Measurements from ENCODE around the gene PRPF40A.
A peak's percentile ranks its signal among the peaks of the same experiment; 100 is the strongest.

The PRPF40A gene

DNA sequence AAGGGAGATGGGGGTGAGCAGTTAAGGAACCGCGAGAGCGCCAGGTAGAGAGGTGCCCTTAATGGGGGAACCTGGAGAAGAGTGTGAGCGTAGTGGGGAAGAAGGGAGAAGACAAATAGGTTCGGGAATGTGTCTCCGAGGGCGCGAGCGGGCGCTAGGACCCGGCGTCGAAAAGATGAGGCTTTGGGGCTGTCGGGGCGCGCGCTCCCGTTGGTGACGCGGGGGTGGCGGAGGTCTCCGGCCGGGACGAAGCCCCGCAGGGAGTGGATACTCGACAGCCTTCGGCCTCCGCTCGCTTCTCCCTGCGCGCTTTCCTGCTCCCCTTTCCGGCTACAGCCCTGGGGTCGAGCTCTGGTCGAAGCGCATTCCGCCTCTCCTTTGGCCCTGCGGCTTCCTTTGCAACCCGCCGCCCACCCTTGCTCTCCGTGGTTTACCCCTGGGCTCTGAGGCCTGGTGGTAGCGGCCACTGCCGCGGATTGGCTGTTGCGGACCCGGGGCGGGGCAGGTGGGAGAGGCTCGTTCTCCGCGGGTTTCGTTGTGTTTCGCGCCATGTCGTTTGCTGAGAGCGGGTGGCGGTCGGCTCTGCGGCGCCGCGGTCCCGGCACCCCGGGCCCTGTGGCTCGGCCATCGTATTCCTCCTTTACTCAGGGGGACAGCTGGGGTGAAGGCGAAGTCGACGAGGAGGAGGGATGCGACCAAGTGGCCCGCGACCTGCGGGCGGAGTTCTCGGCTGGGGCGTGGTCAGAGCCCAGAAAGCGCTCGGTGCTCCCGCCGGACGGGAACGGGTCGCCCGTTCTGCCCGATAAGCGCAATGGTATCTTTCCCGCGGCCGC is 1.0 kb upstream of the PRPF40A start, which contains the start of gene ARL6IP6:
Gene ARL6IP6, plus strand, starts transcription at position 545 of the 833 bp plus-strand sequence. Its CDS starts 5 bp downstream, at position 550.
- peak; percentile 86 to 87 for DNase-seq (ENCODE audit: low read depth in 2 of 2, low spot score in 1 of 2)

DNA sequence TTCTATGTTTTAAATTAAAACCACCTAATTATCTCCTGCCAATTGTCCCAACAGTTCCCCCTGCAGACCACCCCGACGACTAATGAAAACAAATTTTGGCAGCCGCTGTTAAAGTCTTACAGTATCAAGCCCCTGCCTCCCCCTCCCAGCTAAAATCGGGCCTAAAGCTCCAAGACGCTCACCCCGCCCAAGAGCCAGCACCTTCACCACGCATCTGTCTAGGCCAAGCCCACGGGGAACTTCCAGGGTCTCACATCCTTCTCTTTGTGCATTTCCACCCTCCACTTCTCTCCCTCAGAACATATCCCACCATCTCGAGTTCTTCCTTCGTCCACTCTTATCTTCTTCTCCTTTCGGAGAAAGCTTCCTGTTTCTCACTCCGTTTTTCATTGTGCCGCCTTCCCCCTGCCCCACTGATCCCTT is 445 bp downstream of the PRPF40A start:
- peak; percentile 7 to 20 for DNase-seq (ENCODE audit: low read depth in 2 of 2, low spot score in 1 of 2)

DNA sequence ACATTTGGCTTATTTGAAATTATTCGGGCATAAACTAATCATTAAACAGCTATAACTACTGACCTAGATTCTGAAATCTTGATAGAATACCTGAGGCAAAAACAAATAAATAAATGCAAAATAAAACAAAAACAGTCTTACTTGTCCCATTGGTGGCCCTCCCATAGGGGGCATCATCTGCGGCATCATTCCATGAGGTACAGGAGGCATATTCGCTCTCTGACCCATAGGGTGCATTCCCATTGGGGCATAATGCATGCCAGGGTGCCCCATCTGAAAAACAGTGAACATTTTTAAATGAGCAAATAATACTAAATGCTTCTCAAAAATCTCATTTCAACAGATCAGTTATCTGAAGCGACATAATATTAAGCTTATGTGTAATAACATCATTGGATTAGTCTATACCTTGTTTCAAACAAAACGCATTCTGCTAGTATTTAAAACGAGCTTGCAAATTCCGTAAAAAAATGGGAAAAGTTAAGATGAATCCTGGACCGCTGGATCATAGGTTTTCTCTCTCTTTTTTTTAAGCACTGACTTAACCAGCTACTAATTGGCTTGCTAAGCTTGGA is 1.3 kb downstream of the PRPF40A start:
- DNase-seq (ENCODE audit: low read depth in 2 of 2, low spot score in 1 of 2) = no peak

DNA sequence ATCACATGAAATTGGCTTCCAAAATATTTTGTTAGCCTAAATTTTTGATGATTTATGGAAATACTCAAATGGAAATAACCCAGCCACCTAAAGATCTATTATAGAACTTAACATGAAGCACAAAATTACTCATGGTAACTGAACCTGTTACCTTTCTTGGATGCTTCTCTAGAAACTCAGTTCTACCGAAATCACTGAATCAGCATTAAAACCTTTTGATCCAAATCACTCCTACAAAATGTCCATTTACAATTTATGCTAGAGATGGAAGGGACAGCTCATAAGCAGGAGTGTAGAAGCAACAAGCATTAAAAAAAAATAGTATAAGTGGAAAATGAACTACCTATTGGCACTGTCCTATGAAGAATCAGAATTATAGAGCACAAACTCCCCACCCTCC is 2.1 kb downstream of the PRPF40A start:
- no peak for DNase-seq (ENCODE audit: low read depth in 2 of 2, low spot score in 1 of 2)

DNA sequence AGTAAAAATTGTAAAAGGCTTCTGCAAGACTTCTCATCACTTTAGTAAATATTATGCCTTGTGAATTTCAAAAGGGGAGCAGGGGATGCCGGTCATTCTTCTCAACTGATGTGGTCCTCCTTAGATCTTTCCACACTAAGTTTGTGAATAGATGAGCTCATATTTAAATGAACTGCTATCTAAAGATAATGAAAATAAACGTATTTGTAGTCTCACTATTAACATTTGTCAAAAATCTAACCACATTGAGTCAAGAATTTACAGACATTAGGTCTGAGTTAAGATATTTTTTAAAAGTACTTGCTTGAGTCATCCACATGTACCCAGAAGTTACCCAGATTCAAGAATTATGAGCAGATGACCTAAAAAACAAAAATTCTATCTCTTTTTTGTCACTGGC is 6.5 kb downstream of the PRPF40A start:
- no peak for DNase-seq (ENCODE audit: low read depth in 2 of 2, low spot score in 1 of 2)

DNA sequence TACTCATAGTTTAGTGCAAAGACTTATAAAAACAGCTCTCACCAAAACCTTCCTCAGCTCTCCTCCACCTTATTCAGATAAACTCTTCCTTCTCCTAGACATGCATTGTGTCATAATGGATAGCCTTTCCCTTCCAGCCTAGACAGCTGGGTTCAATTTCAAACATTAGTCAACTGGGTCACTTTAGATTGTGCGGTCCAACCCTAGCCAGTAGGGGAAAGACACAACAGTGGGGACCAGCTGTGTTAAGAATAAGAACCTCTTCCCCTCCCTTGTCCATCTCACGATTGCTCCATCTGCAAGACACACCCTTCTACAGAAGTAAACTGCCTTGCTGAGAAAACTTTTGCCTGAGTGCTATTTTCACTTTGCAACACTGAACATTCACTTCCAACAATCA is 8.5 kb downstream of the PRPF40A start:
- no peak for DNase-seq (ENCODE audit: low read depth in 2 of 2, low spot score in 1 of 2)

DNA sequence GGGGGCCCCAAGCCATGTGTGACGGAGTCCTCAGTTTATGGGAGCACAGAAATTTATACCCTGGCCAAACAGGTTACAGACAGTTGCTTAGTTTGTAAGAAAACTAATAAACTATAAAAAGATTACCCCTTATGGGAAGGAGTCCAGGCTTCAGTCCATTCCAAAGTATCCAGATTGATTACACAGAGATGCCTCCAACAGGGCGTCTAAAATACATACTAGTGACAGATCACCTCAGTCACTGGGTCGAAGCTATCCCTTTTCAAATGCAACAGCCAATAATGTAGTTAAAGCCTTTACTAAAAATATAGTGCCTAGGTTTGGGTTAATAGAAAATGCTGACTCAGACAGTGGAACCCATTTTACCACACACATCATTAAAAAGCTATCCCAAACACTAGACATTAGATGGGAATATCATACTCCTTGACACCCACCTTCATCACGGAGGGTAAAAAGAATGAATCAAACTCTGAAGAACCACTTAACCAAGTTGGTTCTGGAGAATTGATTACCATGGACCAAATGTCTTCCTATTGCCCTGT is 10.7 kb downstream of the PRPF40A start:
- DNase-seq (ENCODE audit: low read depth in 2 of 2, low spot score in 1 of 2) = no peak

DNA sequence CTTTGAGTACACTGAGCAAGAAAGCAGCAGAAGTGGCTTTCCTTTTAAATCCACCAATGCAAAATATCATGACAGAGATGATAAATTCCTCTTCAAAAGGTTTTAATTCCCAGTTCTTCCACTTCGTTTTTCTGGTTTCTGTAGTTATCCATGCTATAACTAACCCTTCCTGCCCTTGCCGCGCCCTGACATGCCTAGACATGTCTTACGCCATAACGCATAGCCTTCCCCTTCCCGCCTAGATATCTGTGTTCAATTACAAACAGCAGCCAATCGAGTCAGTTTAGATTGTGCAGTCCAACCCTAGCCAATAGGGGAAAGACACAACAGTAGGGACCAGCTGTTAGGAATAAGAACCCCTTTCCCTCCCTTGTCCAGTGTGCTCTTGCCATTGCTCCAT is 16.1 kb downstream of the PRPF40A start:
- no peak for DNase-seq (ENCODE audit: low read depth in 2 of 2, low spot score in 1 of 2)

DNA sequence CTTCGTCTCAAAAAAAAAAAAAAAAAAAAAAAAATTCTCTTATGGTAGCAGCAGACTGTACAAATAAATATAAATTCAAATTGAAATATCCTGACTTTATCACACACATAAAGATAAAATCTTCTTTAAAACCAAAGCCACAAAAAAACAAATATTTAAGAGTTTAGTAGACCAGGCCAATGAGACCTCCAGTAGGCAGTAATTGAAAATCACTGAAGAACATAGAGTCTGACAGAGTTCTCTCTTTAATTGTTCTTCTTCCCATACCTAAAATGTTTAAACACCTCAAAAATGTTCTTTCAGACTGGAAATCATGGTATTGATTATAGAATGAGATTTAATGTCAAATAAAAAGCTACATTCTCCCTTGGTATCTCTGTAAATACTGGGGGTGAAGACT is 20.8 kb downstream of the PRPF40A start:
- DNase-seq (ENCODE audit: low read depth in 2 of 2, low spot score in 1 of 2) = no peak

DNA sequence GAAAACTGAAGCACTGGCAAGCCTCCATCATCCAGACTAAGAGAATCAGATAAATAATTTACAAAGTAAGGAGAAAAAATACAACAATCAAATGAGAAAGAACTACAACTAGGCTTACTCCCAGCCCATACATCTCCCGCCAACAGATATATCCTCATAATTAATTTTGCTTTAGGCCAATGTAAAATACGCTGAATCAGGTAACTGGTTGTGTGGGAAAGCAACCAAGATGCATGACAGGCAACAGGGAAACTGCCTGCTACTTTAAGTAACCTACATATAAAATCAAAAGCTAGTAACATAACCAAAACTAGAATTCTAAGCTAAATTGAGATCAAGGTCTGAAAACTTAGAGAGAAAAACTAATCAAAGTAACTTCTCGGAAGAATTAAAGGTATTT is 21.5 kb downstream of the PRPF40A start:
- DNase-seq (ENCODE audit: low read depth in 2 of 2, low spot score in 1 of 2) = no peak

DNA sequence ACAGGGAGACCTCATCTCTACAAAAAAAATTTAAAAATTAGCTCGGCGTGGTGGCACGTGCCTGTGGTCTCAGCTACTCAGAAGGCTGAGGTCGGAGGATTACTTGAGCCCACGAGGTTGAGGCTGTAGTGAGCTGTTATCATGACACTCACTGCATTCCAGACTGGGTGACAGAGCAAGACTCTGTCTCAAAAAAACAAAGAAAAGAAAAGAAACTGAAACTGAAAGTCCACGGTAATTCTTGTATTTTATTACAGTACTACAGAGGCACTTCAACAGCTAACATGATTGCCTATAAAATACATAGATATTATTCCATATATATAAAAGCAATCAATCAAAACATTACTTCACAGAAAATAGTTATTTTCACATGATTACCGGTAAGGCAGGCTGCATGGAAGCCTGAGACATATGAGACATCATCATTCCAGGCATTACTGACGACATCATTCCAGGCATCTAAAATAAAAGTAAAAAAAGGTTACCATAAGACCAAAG is 23.1 kb downstream of the PRPF40A start:
- DNase-seq (ENCODE audit: low read depth in 2 of 2, low spot score in 1 of 2) = peak in 1 of 2 donors; percentile 11

DNA sequence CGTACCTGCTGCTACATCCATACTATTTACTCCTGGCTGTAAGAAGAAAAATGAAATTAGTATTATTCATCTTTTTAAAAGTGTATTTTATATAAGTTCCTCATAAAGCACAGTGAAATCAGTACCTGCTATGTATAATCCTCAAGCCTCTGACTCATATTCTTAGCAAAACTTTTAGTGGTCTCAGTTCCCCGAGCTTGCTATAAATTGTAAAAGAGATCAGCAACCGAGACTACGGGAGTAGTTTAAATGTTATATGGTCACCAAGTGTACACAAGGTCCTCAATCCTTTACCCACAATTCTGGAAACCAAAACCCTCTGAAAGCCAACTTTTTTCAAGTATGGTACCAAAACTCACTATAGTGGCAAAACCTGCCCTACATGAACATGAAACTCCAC is 24.2 kb downstream of the PRPF40A start:
- no peak for DNase-seq (ENCODE audit: low read depth in 2 of 2, low spot score in 1 of 2)

DNA sequence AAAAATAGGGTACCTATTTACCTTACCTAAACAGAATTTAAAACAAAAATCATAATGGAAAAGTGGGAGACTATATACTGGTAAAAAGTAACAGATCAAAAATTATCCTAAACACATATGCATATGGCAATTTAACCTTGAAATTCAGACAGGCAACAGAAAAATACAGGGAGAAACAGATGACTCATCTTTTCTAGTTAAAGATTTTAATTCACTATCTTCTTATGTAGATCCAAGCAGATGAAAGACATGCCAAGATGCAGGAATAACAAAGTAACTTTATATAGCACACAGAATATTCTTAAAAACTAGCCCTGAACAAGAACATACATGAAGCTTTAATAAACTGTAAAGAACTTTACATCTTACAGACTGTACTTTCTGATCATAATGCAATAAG is 30.9 kb downstream of the PRPF40A start:
- no peak for DNase-seq (ENCODE audit: low read depth in 2 of 2, low spot score in 1 of 2)

DNA sequence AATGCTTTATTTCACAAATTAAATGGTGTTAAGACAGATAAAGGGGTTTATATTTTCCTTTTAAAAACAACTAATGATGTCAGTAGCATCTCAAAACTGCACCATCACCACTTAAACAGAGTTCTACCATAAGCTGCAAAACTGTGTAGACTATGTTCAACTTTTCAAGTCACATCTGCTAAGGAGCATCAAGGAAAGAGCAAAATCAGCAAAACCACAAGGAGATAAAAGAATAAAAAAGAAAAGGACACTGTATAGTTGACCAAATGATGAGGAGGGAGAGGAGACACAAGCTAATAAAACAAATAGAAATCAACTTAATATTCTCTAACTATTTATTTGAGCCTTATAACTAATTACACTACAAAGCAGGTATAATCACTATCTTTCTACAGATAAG is 33.9 kb downstream of the PRPF40A start:
- DNase-seq (ENCODE audit: low read depth in 2 of 2, low spot score in 1 of 2) = no peak

DNA sequence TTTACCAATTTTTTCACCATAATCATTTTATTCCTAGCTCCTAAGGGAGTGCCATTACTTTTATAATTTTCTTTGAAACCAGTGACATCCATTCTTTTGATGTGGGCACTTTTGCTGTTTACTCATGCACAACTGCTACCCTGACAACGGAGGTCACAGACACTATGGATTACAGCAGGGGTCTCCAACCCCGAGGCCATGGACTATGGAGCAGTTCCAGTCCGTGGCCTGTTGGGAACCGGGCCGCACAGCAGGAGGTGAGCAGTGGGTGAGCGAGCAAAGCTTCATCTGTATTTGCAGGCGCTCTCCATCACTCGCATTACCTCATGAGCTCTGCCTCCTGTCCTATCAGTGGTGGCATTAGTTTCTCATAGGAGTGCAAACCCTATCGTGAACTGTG is 34.6 kb downstream of the PRPF40A start:
- DNase-seq (ENCODE audit: low read depth in 2 of 2, low spot score in 1 of 2) = no peak

DNA sequence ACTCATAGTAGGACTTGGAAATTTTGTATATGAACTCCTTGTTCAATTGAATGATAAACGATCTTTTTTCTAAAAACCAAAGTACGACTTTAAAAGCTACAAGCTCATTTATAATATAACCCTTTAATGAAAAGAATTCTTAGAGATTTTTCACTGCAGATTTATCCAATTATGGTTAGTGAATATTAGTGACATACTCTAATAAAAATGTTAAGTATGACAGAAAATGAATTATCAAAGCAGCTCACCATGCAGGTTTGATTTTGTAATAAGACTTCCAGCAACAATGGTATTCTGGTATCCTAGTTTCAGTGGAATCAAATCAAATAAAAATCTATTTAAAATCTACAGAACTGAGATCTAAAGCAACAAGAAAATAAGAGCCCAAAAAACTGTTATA is 38.5 kb downstream of the PRPF40A start:
- DNase-seq (ENCODE audit: low read depth in 2 of 2, low spot score in 1 of 2) = no peak

DNA sequence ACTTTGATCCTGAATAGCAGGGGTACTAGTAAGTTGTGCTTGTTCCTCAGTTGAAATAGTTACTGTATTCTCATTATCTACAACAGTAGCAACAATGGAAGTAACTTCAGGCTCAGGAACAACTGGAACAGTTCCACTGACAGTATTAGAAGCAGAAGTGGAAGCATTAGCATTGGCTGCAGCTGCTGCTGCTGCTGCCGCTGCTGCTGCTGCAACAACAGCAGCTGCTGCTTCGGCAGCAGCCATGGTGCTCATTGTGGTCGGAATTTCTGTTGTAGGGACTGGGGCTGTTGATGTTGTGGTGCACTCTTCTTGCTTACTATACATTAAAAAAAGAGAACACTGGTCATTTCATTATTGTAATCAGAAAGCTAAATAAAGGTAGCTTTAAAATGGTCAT is 40.8 kb downstream of the PRPF40A start:
- no peak for DNase-seq (ENCODE audit: low read depth in 2 of 2, low spot score in 1 of 2)

DNA sequence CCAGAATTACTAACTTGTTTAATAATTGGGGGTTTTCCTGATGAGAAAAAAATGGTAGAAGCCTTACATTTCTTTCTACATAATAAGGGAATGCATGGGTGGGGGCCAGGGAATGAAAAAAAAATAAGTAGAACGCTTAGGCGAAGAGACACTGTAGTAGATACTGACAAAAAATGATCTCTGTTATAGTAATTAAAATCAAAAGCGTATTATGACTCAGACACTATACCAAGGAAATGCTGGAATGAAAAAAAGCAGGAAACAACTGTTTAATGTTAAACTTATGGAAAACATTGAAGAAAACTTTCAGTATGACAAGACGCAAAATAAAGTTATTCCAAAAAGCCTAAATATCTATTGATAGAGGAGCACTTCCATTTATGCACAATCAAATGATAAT is 42.9 kb downstream of the PRPF40A start:
- DNase-seq (ENCODE audit: low read depth in 2 of 2, low spot score in 1 of 2) = no peak

DNA sequence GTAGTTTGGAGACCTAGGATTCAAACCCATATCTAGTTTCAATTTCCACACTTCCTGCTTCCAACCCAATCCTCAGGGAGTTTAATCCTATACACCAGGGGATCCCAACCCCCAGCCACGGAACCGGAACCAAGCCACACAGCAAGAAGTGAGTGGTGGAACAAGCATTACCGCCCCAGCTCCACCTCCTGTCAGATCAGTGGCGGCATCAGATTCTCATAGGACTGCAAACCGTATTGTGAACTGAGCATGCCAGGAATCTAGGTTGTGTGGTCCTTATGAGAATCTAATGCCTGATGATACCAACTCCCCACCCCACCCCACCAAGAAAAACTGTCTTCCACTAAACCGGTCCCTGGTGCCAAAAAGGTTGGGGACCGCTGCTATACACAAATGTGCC is 52.5 kb downstream of the PRPF40A start:
- DNase-seq (ENCODE audit: low read depth in 2 of 2, low spot score in 1 of 2) = no peak

DNA sequence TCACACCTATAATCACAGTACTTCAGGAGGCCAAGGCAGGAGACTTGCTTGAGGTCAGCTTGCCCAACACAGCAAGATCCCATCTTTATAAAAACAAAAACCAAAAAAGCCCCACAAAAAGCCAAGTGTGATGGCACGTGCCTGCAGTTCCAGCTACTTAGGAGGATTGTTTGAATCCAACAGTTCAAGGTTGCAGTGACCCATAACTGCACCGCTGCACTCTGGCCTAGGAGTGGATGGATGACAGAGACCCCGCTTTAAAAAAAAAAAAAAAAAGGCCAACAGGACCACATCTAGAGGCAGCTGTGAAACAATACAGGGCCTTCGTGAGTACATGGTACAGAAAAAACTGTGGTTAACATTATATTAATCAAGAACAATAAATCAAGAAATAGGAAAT is 56.2 kb downstream of the PRPF40A start:
- no peak for DNase-seq (ENCODE audit: low read depth in 2 of 2, low spot score in 1 of 2)

DNA sequence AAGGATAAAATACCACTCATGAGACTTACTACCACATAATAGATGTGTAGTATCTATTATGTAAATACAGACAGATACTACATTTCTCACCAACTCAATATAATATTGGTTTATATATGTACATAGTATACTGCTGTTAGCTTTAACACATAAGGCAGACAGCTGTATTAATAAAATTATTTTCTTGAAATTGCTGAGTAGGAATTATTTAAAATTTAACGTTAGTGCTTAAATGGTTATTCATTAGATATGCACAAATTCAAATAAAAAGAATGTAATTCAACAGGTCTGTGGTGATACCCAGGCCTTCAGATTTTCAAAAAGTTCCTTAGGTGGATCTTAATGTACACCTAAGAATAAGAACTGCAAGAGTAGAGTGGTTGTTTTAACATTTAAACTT is 59.0 kb downstream of the PRPF40A start:
- no peak for DNase-seq (ENCODE audit: low read depth in 2 of 2, low spot score in 1 of 2)

DNA sequence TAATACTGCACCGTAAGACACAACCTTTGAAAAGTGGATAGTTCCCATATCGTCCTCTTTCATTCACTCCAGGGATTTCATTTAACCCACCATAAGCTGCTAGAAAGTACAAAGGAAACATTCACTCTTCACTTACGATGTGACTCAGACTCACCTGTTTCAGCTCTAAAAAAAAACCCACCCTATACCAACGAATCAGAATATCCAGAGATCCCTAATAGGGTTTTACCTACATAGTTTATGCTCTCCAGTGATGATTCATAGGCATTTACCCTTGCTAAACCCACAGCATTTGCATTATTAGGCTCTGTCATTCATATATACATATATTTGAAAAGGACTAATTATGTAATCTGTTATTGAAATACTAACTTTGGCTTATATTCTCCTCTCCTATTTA is 60.2 kb downstream of the PRPF40A start:
- no peak for DNase-seq (ENCODE audit: low read depth in 2 of 2, low spot score in 1 of 2)

All from stimulated activated CD8-positive, alpha-beta memory T cell treated with anti-CD3 and anti-CD28 coated beads, Interleukin-4, amount 100 ng/mL, for 4 hours (primary cell).